Loucy (cell line): ENCODE data around the gene ASB1.

Experiments
- EZH2phosphoT487 ChIP-seq: fragments of 200-600 bp; IDR thresholded peaks from 2 replicates; pipeline ENCODE4 v1.6.1; 2018; ENCODE audit warnings: antibody characterized with exemption, mild to moderate bottlenecking, moderate library complexity, borderline replicate concordance
- TF ChIP-seq, protein P1 (sequence below): fragments of 200-600 bp; sonication (generic); conservative IDR thresholded peaks from 2 replicates; pipeline ENCODE4 v1.5.1; 2014; ENCODE audit warnings: mild to moderate bottlenecking, antibody characterized with exemption, low read length

DNA sequence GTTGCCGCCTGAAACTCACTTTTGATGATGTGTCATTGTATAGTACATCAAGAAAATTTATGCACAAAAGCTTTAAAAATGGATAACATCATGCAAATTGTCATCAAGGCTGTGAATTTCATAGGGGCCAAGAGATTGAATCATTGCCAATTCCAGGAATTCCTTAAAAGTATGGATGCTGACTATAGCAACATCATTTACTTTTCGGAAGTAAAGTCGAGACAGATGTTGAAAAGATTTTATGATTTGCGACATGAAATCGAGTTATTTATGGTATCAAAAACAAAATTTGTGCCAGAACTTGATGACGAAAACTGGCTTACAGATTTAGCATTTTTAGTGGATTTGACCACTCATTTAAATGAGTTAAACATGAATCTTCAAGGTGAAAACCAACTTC lies 56.3 kb downstream of the ASB1 start:
- no peak for TF ChIP-seq EZH2phosphoT487
- TF ChIP-seq, protein P1, sequence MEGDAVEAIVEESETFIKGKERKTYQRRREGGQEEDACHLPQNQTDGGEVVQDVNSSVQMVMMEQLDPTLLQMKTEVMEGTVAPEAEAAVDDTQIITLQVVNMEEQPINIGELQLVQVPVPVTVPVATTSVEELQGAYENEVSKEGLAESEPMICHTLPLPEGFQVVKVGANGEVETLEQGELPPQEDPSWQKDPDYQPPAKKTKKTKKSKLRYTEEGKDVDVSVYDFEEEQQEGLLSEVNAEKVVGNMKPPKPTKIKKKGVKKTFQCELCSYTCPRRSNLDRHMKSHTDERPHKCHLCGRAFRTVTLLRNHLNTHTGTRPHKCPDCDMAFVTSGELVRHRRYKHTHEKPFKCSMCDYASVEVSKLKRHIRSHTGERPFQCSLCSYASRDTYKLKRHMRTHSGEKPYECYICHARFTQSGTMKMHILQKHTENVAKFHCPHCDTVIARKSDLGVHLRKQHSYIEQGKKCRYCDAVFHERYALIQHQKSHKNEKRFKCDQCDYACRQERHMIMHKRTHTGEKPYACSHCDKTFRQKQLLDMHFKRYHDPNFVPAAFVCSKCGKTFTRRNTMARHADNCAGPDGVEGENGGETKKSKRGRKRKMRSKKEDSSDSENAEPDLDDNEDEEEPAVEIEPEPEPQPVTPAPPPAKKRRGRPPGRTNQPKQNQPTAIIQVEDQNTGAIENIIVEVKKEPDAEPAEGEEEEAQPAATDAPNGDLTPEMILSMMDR, result no peak
